ENCODE results near the gene ABCA2.
"Not testable (repeated sequence)": the region's sequence is repeated elsewhere in the genome, so short reads cannot be mapped to it uniquely, and the experiment has no call there.

ABCA2 gene

GRCh38 chr9:137006116-137007003, 21.7 kb downstream of the ABCA2 start:
- no peak overlapping the region for H3K4me2 ChIP-seq
- H3K27me3 ChIP-seq (ENCODE audit: insufficient read depth, low read depth): peaks cover 58% of the 10 kb centered on the region
- no peaks in the 10 kb centered on the region for H4K20me1 ChIP-seq (ENCODE audit: insufficient read depth)
- no peaks in the 10 kb centered on the region for H3K79me2 ChIP-seq (ENCODE audit: insufficient read depth, low read depth)
- H3K36me3 ChIP-seq (ENCODE audit: insufficient read depth): no peaks in the 10 kb centered on the region
- no peak overlapping the region for H3K27ac ChIP-seq
- H2AFZ ChIP-seq (ENCODE audit: low read depth): no peak overlapping the region
- H3K9ac ChIP-seq: no peak overlapping the region
- H3K4me3 ChIP-seq (IDR thresholded peaks at IDR 0.05; ENCODE audit: insufficient read depth, low read depth, low read length): no peak overlapping the region
- TF ChIP-seq, protein P1, sequence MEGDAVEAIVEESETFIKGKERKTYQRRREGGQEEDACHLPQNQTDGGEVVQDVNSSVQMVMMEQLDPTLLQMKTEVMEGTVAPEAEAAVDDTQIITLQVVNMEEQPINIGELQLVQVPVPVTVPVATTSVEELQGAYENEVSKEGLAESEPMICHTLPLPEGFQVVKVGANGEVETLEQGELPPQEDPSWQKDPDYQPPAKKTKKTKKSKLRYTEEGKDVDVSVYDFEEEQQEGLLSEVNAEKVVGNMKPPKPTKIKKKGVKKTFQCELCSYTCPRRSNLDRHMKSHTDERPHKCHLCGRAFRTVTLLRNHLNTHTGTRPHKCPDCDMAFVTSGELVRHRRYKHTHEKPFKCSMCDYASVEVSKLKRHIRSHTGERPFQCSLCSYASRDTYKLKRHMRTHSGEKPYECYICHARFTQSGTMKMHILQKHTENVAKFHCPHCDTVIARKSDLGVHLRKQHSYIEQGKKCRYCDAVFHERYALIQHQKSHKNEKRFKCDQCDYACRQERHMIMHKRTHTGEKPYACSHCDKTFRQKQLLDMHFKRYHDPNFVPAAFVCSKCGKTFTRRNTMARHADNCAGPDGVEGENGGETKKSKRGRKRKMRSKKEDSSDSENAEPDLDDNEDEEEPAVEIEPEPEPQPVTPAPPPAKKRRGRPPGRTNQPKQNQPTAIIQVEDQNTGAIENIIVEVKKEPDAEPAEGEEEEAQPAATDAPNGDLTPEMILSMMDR (conservative IDR thresholded peaks at IDR 0.05; ENCODE audit: low read depth, low read length): no peak
- peaks cover under 1% of the 10 kb centered on the region for H3K4me1 ChIP-seq (ENCODE audit: low read depth, poor library complexity, severe bottlenecking)

GRCh38 chr9:137004285-137004684, 23.8 kb downstream of the ABCA2 start:
- H3K4me2 ChIP-seq; H3K27ac ChIP-seq; H3K36me3 ChIP-seq (ENCODE audit: insufficient read depth); H4K20me1 ChIP-seq (ENCODE audit: insufficient read depth); H2AFZ ChIP-seq (ENCODE audit: low read depth); H3K79me2 ChIP-seq (ENCODE audit: insufficient read depth, low read depth); H3K9ac ChIP-seq; H3K4me3 ChIP-seq (IDR thresholded peaks at IDR 0.05; ENCODE audit: insufficient read depth, low read depth, low read length): not testable (repeated sequence)
- peaks cover 64% of the 10 kb centered on the region for H3K27me3 ChIP-seq (ENCODE audit: insufficient read depth, low read depth)
- peaks cover 21% of the 10 kb centered on the region for H3K4me1 ChIP-seq (ENCODE audit: low read depth, poor library complexity, severe bottlenecking)
- TF ChIP-seq, protein P1 (conservative IDR thresholded peaks at IDR 0.05; ENCODE audit: low read depth, low read length): 0 out of 2 replicates have a peak, but pooled peaks have one; percentile 25

DNA sequence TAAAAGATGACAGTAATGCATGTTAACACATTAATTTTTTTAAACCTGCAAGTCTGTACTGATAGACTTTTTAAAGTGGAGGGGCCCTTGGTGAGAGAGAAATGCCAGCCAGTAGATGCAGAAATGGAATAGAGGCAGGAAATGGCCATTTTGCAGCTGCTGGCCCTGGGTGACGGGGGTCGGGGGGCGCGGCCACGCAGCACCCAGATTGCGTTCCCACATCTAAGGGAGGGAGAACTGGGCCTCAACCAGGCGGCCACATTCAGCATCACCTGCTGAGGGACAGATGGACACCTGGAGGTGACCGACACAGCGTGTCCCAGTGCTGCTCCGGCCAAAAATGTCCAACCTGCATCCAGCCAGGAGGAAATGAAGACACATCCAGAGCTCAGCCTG, 25.4 kb downstream of the ABCA2 start:
- no peak overlapping the region for H3K27ac ChIP-seq
- no peaks in the 10 kb centered on the region for H4K20me1 ChIP-seq (ENCODE audit: insufficient read depth)
- TF ChIP-seq, protein P1 (conservative IDR thresholded peaks at IDR 0.05; ENCODE audit: low read depth, low read length): no peak
- no peaks in the 10 kb centered on the region for H3K79me2 ChIP-seq (ENCODE audit: insufficient read depth, low read depth)
- peaks cover 71% of the 10 kb centered on the region for H3K27me3 ChIP-seq (ENCODE audit: insufficient read depth, low read depth)
- H3K4me3 ChIP-seq (IDR thresholded peaks at IDR 0.05; ENCODE audit: insufficient read depth, low read depth, low read length): no peak overlapping the region
- no peak overlapping the region for H3K9ac ChIP-seq
- H3K4me2 ChIP-seq: no peak overlapping the region
- peaks cover 25% of the 10 kb centered on the region for H3K4me1 ChIP-seq (ENCODE audit: low read depth, poor library complexity, severe bottlenecking)
- H3K36me3 ChIP-seq (ENCODE audit: insufficient read depth): no peaks in the 10 kb centered on the region
- no peak overlapping the region for H2AFZ ChIP-seq (ENCODE audit: low read depth)

DNA sequence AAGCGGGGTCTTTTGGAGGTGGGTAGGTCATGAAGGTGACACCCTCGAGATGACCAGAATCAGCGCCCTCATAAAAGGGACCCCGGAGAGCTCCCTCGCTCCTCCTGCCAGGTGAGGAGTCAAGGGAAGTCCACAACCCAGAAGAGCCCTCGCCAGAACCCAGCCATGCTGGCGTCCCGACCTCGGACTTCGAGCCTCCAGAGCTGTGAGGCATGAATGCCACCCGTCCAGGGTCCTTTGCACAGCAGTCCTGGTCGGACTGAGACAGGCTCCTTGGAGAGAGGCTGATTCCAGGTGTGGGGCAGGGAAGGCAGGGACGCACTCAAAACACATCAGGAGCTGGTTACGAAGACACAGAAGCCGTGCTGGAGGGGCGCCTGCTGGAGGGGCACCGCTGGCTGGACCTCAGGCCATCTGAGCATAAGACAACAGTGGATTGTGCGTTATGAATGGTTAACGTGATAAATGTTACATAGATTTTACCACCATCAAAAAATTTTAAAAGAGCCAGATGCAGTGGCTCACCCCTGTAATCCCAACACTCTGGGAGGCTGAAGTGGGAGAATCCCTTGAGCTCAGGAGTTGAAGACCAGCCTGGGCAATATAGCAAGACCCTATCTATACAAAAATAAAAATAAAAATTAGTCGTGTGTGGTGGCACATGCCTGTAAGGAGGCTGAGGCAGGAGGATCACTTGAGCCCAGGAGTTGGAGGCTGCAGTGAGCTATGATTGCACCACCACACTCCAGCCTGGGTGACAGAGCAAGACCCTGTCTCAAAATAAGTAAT, 26.0 kb downstream of the ABCA2 start:
- H2AFZ ChIP-seq (ENCODE audit: low read depth): no peak overlapping the region

More for the DNA sequence above, 26.0 kb downstream of the ABCA2 start:
- no peaks in the 10 kb centered on the region for H4K20me1 ChIP-seq (ENCODE audit: insufficient read depth)
- no peak overlapping the region for H3K9ac ChIP-seq
- H3K36me3 ChIP-seq (ENCODE audit: insufficient read depth): no peaks in the 10 kb centered on the region
- H3K4me2 ChIP-seq: no peak overlapping the region
- H3K27ac ChIP-seq: no peak overlapping the region
- H3K4me3 ChIP-seq (IDR thresholded peaks at IDR 0.05; ENCODE audit: insufficient read depth, low read depth, low read length): no peak overlapping the region
- no peaks in the 10 kb centered on the region for H3K79me2 ChIP-seq (ENCODE audit: insufficient read depth, low read depth)
- peaks cover 25% of the 10 kb centered on the region for H3K4me1 ChIP-seq (ENCODE audit: low read depth, poor library complexity, severe bottlenecking)
- peaks cover 71% of the 10 kb centered on the region for H3K27me3 ChIP-seq (ENCODE audit: insufficient read depth, low read depth)
- TF ChIP-seq, protein P1 (conservative IDR thresholded peaks at IDR 0.05; ENCODE audit: low read depth, low read length): no peak

Measured in KMS-11 (cell line).